ENCODE data around the gene PICALM.
"Not testable (repeated sequence)": the region's sequence is repeated elsewhere in the genome, so short reads cannot be mapped to it uniquely, and the experiment has no call there.

The PICALM gene

GRCh38 chr11:86068951-86069407, at the start of gene PICALM:
PICALM (minus strand) TSS chr11:86069084; CDS start chr11:86068780, 304 bp downstream.
- DNase-seq: peak; percentile 99

DNA sequence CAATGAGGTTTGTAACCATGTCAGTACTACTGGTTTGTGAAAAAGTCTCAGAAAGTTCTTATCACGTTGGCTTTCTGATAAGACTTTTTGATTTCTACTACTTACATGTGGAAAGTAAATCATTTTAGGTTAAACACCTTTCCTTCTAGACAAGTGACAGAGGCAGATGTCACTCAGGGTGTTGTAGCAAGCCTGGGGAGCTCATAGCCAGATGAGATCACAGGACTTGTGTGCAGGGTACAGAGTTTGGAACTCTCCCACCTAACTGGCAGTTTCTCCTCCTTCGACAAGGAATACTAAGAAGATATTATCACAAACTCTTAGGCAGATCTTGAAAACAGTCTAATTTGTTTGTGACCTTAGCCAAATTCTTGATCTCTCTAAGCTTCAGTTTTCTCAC, 49.4 kb upstream of the PICALM start:
- DNase-seq: no peak

DNA sequence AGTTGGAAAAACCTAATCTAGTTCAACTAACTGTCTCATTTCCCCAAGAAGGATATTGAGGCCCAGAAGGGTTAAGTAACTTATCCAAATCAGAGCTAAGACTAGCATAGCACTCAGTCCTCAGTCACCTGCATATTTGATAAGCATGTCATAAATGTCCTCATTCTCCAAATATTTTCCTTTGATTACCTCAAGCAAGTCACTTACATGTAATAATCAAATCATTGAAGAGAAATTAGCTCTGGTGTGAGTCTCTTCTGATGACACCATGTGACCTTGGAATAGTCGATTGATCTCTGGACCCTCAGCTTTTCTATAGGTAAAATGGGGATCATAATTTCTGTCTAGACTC, 48.8 kb upstream of the PICALM start:
- DNase-seq: no peak

- DNase-seq: peak; percentile 16
Observed at GRCh38 chr11:86117001-86117711, 48.3 kb upstream of the PICALM start.

- DNase-seq: peak; percentile 94
Observed at GRCh38 chr11:86116386-86116726, 47.5 kb upstream of the PICALM start.

- peak; percentile 62 for DNase-seq
Observed at GRCh38 chr11:86115542-86116385, 46.9 kb upstream of the PICALM start.

DNA sequence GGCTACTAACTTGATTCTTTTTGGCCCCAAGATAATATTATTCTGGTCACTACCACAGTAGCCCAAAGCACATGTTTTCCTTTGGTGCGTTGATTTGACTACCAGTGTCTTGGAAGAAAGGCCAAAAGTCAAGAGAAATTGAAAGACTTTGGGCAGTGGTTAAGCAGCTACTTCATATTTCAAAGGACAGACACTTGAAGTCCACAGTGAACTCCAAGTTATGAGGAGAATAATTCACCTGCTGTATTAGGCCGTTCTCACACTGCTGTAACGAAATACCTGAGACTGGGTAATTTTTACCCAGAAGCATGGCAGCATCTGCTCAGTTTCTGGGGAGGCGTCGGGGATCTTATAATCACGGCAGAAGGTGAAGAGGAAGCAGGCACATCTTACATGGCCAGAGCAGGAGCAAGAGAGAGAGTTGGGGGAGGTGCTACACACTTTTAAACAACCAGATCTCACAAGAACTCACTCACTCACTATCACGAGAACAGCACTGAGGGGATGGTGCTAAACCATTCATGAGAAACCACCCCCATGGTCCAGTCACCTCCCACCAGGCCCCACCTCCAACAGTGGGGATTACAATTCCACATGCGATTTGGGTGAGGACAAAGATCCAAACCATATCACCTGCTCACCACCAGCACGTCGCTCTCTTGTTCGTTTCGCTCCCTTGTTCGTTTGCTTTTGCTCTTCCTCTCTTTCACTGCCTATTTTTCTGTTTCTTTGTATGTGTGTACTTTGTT, 40.2 kb upstream of the PICALM start:
- DNase-seq: no peak

DNA sequence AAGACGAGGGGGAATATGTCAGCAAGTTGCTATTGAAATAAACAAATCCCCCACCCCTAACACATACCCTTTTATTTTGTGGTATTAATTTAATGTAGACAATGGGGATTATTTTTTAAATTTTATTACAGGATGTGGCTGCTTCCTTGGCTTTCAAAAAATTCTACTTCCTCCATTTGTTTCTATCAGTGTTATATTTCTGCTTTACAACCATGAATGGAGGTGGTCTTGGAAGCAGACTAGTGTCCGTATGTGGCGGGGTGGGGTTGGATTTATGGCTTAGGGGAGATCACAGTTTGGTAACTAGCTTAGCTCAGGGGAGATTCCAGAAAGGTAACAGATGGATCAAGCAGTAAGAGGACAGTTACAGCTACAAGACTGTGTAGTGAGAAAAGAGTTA, 39.3 kb upstream of the PICALM start:
- DNase-seq: no peak

- peak; percentile 63 for DNase-seq
Observed at GRCh38 chr11:86106916-86107315, 38.0 kb upstream of the PICALM start.

DNA sequence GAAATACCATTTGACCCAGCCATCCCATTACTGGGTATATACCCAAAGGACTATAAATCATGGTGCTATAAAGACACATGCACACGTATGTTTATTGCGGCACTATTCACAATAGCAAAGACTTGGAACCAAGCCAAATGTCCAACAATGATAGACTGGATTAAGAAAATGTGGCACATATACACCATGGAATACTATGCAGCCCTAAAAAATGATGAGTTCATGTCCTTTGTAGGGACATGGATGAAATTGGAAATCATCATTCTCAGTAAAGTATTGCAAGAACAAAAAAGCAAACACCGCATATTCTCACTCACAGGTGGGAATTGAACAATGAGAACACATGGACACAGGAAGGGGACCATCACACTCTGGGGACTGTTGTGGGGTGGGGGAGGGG, 37.1 kb upstream of the PICALM start:
- DNase-seq: not testable (repeated sequence)

DNA sequence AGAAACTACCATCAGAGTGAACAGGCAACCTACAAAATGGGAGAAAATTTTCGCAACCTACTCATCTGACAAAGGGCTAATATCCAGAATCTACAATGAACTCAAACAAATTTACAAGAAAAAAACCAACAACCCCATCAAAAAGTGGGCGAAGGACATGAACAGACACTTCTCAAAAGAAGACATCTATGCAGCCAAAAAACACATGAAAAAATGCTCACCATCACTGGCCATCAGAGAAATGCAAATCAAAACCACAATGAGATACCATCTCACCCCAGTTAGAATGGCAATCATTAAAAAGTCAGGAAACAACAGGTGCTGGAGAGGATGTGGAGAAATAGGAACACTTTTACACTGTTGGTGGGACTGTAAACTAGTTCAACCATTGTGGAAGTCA, 36.7 kb upstream of the PICALM start:
- DNase-seq: not testable (repeated sequence)

DNA sequence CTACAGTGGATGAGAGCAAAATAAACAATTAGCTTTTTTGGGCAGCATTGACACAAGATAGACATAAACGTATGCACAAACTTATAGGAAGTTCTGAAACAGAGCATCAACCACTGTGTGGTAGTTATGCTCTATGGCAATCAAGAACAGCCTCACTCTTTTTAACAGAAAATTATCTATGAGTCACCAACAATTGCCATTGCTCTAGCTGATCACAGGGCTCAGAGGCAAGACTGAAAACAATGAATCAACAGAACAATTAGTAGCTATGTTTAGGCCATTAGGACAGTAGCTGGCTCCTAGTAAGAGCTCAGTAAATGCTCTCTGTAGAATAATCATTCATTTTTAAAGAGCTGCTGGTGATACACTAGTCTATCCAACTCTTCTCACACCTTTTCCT, 34.9 kb upstream of the PICALM start:
- no peak for DNase-seq

DNA sequence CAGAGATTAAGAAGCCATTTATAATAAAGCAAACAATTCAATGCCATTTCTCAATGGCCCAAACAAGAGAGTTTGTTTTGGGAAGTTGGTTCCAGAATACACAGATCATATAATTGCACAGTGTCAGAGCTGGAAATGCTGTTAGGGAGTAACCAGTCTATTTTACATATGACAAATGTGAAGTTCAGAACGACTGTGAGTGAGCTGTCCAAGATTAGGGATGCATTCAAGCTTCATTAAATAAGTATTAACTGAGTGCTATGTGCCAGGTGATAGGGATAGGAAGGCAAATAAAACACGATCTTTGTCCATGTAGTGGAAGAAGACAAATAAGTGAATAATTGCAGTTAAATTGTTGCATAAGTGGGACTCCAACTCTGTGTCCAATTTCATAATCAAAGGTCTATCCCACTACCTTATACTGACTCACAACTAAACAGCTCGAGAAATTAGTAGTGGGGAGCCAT, 33.1 kb upstream of the PICALM start:
- no peak for DNase-seq

DNA sequence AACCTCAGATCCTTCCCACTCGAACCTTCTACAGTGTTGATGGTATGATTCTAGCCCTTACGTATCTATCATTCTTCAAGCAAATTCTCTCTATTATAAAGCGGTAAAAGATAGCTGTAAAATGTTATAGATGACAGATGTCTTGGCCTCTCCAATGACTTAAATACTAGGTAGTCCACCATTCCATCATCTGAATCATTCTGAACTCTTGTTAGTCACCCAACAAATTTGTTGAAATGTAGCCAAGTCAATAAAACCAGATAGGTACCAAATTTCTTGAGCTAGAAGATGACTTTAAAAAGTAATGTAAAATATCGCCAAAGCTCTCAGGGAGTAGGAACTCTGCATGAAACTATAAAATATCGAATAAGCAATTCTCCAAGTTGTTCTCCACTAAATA, 32.6 kb upstream of the PICALM start:
- DNase-seq: peak; percentile 62

GRCh38 chr11:86099874-86100273, 31.0 kb upstream of the PICALM start:
- peak; percentile 79 for DNase-seq

- no peak for DNase-seq
Observed at GRCh38 chr11:86097980-86098379, 29.1 kb upstream of the PICALM start.

- DNase-seq: peak; percentile 60
Observed at GRCh38 chr11:86091566-86091965, 22.7 kb upstream of the PICALM start.

GRCh38 chr11:86091086-86091485, 22.2 kb upstream of the PICALM start:
- no peak for DNase-seq

GRCh38 chr11:86089659-86090058, 20.8 kb upstream of the PICALM start:
- peak; percentile 87 for DNase-seq

GRCh38 chr11:86087688-86088087, 18.8 kb upstream of the PICALM start:
- DNase-seq: not testable (repeated sequence)

- no peak for DNase-seq
Observed at GRCh38 chr11:86087256-86087655, 18.4 kb upstream of the PICALM start.

DNA sequence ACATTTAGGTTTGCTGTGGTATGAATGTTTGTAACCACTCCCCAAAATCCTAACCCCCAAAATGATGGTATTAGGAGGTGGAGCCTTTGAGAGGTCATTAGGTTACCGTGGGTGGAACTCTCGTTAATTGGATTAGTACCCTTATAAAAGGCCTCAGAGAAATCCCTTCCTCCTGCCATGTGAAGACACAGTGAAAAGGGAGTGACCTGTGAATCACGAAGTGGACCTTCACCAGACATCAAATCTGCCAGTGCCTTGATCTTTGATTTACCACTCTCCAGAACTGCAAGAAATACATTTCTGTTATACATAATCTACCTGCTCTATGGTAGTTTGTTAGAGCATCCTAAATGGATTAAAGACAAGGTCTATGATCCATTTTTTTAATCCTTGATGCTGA, 12.6 kb upstream of the PICALM start:
- DNase-seq: no peak

DNA sequence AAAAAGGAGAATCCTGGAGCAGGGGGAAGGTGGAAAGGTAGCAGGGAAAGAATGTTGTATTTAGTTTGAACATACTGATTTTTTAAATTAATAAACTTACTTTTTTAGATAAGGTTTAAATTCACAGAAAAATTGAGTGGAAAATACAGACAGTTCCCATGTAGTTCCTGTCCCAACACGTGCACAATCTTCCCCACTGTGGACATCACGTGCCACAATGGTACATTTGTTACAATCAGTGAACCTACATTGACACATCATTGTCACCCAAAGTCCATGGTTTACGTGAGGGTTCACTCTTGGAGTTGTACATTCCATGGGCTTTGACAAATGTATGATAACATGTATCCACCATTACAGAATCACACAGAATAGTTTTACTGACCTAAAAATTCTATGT, 10.5 kb upstream of the PICALM start:
- DNase-seq: no peak

DNA sequence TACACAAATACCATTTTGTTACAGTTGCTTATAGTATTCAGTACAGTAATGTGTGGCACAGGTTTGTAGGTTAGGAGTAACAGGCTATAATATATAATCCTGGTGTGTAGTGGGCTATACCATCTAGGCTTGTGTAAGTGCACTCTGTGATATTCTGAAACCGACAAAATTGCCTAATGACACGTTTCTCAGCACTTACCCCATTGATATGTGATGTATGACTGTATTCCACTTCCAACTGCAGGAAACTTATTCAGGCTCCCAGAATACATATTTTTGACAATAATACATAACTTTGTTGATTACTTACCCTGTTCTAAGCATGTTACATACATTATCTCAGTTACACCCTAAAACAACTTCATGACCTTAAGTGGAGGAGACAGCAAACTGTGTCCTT, 5.1 kb upstream of the PICALM start:
- DNase-seq: no peak
